ENCODE data around the gene BRAT1.

BRAT1 gene

GRCh38 chr7:2559283-2559950 lies 4.1 kb upstream of the BRAT1 start:
- DNase-seq, result peak in 1 of 2 donors; percentile 40

- DNase-seq, result peak; percentile 82 to 89
These were observed 3.4 kb upstream of the BRAT1 start, which contains the start of gene IQCE for GRCh38 chr7:2558629-2559282. Gene IQCE, plus strand, starts transcription at chr7:2558979. Its CDS starts 203 bp downstream, at chr7:2559182.

- DNase-seq, result no peak
These were observed 638 bp downstream of the BRAT1 start for GRCh38 chr7:2554661-2555111.

- DNase-seq, result no peak
These were observed 1.3 kb downstream of the BRAT1 start for GRCh38 chr7:2553831-2554581.

- no peak for DNase-seq
These were observed 2.2 kb downstream of the BRAT1 start for GRCh38 chr7:2553108-2553507.

GRCh38 chr7:2551418-2551817 lies 3.9 kb downstream of the BRAT1 start:
- DNase-seq, result no peak

- no peak for DNase-seq
These were observed 8.3 kb downstream of the BRAT1 start for GRCh38 chr7:2546776-2547586.

GRCh38 chr7:2545746-2546425 lies 9.4 kb downstream of the BRAT1 start:
- no peak for DNase-seq

- no peak for DNase-seq
These were observed 10.7 kb downstream of the BRAT1 start for GRCh38 chr7:2544541-2545188.

GRCh38 chr7:2542916-2543871 lies 12.1 kb downstream of the BRAT1 start:
- no peak for DNase-seq

- no peak for DNase-seq
These were observed 13.1 kb downstream of the BRAT1 start for GRCh38 chr7:2542011-2542915.

- no peak for DNase-seq
These were observed 13.9 kb downstream of the BRAT1 start for GRCh38 chr7:2541291-2542010.

GRCh38 chr7:2540641-2541051 lies 14.7 kb downstream of the BRAT1 start:
- DNase-seq, result no peak

GRCh38 chr7:2540133-2540532 lies 15.2 kb downstream of the BRAT1 start:
- no peak for DNase-seq

GRCh38 chr7:2539031-2539911 lies 16.1 kb downstream of the BRAT1 start:
- no peak for DNase-seq

- DNase-seq, result no peak
These were observed 17.1 kb downstream of the BRAT1 start for GRCh38 chr7:2537981-2538851.
